ENCODE results near the gene METRN. TPM values are rescaled to one million over a fixed set of nuclear protein-coding genes. Genes with fewer than 3 reads are reported as not detected.

METRN gene
- total and polyA plus RNA-seq, 2 of the 4 experiments (the other 2 are of a cell fraction): 6.1 to 48.2 TPM

DNA sequence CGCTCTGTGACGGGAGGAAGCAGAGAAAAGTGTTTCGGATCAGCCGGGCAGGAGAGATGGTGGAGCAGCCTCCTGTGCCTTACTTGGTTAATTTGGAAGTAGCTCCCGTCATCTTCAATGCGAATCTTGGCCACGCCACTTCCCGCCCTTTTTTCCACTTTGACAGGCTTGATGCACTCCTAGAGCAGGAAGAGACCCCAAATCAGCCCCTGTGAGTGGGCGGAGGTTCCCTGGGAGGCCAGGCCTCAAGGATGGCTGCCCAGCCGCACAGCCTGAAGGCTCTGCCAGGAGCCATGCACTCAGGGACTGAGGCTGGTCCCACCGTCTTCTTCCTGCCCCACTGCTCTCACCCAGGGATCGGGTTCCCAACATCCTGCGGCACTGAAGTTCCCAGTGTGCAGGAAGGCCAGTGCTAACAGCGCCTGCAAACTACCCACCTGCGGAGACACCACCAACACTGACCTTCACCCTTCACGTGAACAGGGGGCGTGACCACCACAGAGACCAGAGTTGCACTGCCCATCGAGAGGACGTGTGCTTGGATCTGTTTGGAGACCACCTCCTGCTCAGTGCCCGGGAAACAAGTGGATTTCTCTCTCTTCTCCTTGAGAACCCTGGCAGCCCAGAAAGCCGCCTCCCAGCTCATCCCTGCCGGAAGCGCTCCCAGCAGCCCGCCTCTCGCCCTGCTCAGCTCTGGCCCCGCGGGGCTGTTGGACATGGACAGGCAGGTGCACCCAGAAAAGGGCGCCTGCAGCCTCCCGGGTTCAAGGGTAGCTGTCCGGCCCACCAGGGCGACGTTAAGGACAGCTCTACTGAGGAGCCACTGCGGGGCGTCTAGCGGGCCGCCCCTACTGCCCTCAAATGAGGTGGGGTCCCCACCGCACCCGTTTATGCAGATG lies 24.9 kb downstream of the METRN start:
- Histone ChIP-seq H2BK20ac (ENCODE audit: low read depth, low read length) (no peak overlapping the region), H3K23ac (ENCODE audit: low read depth, low read length) (peak overlapping the region; percentile 89; the same call in 1 of the 2 replicates), H3K14ac (replicated peaks; ENCODE audit: low read depth, low read length) (no peak overlapping the region), H3K4me3 (ENCODE audit: insufficient read depth, low read depth, low read length) (peak overlapping the region; percentile 76), H2AK9ac (replicated peaks; ENCODE audit: low read depth, low read length, poor library complexity) (peak overlapping the region; percentile 95), H3K9me1 (ENCODE audit: insufficient read depth, low read length) (peaks cover 4% of the 10 kb centered on the region; the same call in 1 of the 2 replicates), H4K5ac (ENCODE audit: low read depth, low read length) (no peak overlapping the region), H4K91ac (ENCODE audit: insufficient read depth, low read depth, low read length) (no peak overlapping the region), H3K9ac (ENCODE audit: low read depth, low read length) (peak overlapping the region; percentile 75), H2BK120ac (ENCODE audit: low read depth, low read length) (no peak overlapping the region), H3K4me2 (ENCODE audit: low read depth, low read length) (peak overlapping the region; percentile 86), H3K27me3 (ENCODE audit: control insufficient read depth, insufficient read depth, low read length) (no peaks in the 10 kb centered on the region), H2BK5ac (ENCODE audit: low read depth, low read length, poor library complexity, severe bottlenecking) (no peak overlapping the region), H4K8ac (ENCODE audit: low read depth in 2 of 2, low read length in 2 of 2) (peak overlapping the region in 1 of 2 experiments; percentile 67; a peak in 1 of 4 replicates), H2BK15ac (ENCODE audit: low read depth, low read length) (no peak overlapping the region), H3K18ac (ENCODE audit: low read depth, low read length) (no peak overlapping the region), H3K79me1 (ENCODE audit: low read depth in 1 of 2, low read length in 2 of 2) (peaks cover 7 to 19% of the 10 kb centered on the region in 2 experiments), H2AK5ac (ENCODE audit: low read depth, low read length) (peak overlapping the region; percentile 67), H4K20me1 (ENCODE audit: insufficient read depth, low read length) (peaks cover 5% of the 10 kb centered on the region; the same call in 1 of the 2 replicates), H3K56ac (ENCODE audit: extremely low read depth, insufficient read depth, low read length) (no peak overlapping the region), H3K4ac (ENCODE audit: low read depth, low read length) (peak overlapping the region; percentile 45; the same call in 1 of the 2 replicates), H3K4me1 (ENCODE audit: control insufficient read depth, insufficient read depth, low read length) (peaks cover 5% of the 10 kb centered on the region; the same call in 1 of the 2 replicates), H3K27ac (ENCODE audit: insufficient read depth, low read length) (no peak overlapping the region; the same call in 1 of the 2 replicates), H3K9me3 (ENCODE audit: control insufficient read depth, insufficient read depth, low read length) (no peaks in the 10 kb centered on the region), H2AFZ (replicated peaks; ENCODE audit: low read length, poor library complexity) (peak overlapping the region; percentile 94), H3K36me3 (ENCODE audit: control insufficient read depth, insufficient read depth, low read length) (peaks cover 24% of the 10 kb centered on the region)
- intact Hi-C loops (cut with micrococcal nuclease): loop anchor here (5.0 kb wide), 1 partner anchor 47 kb away; the partner anchor contains the start of genes CHTF18 and RPUSD1
- BruUV-seq (replicated peaks): no TSS peak
- TF ChIP-seq CHD1 (IDR thresholded peaks at IDR 0.05; ENCODE audit: low read depth, low read length) (no peak), RCOR1 (IDR thresholded peaks at IDR 0.05; ENCODE audit: insufficient replicate concordance, low read length) (no peak)
- dilution Hi-C loops (cut with HindIII; ENCODE audit: low sequenced_read_pairs, unreplicated experiment): no loop called here
- ChIA-PET CTCF (no interaction called here), POLR2A (ENCODE audit: unreplicated experiment) (no interaction called here)
- ATAC-seq (ENCODE audit: low read depth) (no peak), DNase-seq (no peak)
- WGBS, 2 experiments (ENCODE audit: extremely low coverage in 2 of 2, insufficient read length in 1 of 2): 57% methylated on average over 18 of the region's 38 CpGs; no CpG with 5 or more reads in 1 of the 2 experiments
- in situ Hi-C loops (cut with MboI; ENCODE audit: low sequenced_read_pairs): no loop called here
